ENCODE data around the gene USP4. TPM values are rescaled to one million over a fixed set of nuclear protein-coding genes. Genes with fewer than 3 reads are reported as not detected.

USP4 gene
- polyA plus RNA-seq, 3 donors: 68.6 to 125 (median 78.9) TPM

DNA sequence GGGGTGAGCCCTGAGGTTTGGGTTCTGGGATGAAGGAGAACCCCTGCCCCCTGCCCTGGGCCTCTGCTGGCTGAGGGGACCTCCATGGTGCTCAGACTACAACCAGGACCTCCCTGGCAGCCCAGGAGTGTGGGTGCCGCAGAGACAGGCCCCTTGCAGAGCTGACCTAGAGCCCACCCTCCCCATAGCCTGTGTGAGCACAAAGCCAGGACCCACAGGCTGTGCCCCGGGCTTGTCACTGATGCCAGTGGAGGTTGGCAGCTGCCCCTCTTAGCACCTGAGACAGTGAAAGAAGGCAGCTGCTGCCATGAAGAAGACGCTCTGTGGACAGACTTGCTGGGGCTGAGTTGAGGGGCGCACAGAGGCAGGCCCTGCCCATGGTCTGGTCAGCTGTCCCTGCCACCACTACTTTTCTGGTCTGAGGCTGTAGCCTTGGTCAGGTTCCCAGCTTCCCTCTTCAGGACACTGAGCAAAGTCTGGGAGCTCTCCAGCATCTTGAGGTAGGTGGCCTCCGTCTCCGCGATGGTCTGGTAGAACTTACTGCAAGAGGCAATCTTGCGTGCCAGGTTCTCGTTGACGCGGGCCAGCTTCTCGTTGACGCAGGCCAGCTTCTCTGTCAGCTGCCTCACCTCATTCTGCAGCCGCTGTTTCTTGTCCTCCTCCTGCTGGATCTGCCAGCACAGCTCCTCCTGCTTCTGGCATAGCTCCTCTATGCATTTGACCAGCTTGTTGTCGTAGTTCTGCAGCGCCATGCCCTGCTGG, 23.0 kb downstream of the USP4 start:
- DNase-seq: no peak
- Mint-ChIP-seq H3K27me3 (ENCODE audit: low read depth in 3 of 3) (peaks cover 0 to 1% (median 0%) of the 10 kb centered on the region in 3 donors), H3K4me3 (no peak overlapping the region), H3K36me3 (peaks cover 68 to 95% of the 10 kb centered on the region in 2 donors), H3K4me1 (no peaks in the 10 kb centered on the region), H3K9me3 (no peaks in the 10 kb centered on the region), H3K27ac (peak overlapping the region in 1 of 7 donors; percentile 67)
- Histone ChIP-seq H3K36me3 (replicated peaks in 1 of 2; ENCODE audit: control insufficient read depth in 1 of 2, insufficient read depth in 2 of 2, low read length in 2 of 2) (peaks cover 76 to 99% of the 10 kb centered on the region in 2 donors), H3K79me2 (ENCODE audit: insufficient read depth, low read length) (peaks cover 25% of the 10 kb centered on the region), H3K9ac (ENCODE audit: insufficient read depth, low read length, poor library complexity, severe bottlenecking) (no peak overlapping the region), H2AFZ (ENCODE audit: insufficient read depth, low read depth, low read length, poor library complexity, severe bottlenecking) (no peak overlapping the region), H3K4me3 (replicated peaks in 1 of 3; ENCODE audit: low read depth in 2 of 3, low read length in 3 of 3) (no peak overlapping the region), H3K27me3 (ENCODE audit: control insufficient read depth in 2 of 2, insufficient read depth in 2 of 2, low read length in 2 of 2) (no peaks in the 10 kb centered on the region), H4K20me1 (ENCODE audit: insufficient read depth, low read length) (peaks cover 78% of the 10 kb centered on the region), H3K27ac (ENCODE audit: low read depth in 1 of 2, low read length in 2 of 2) (no peak overlapping the region), H3K4me2 (replicated peaks; ENCODE audit: extremely low read depth, low read length, poor library complexity, severe bottlenecking) (no peak overlapping the region), H3K9me3 (replicated peaks in 1 of 2; ENCODE audit: control insufficient read depth in 1 of 2, insufficient read depth in 1 of 2, low read length in 2 of 2) (no peaks in the 10 kb centered on the region), H3K4me1 (ENCODE audit: control insufficient read depth in 1 of 2, insufficient read depth in 2 of 2, low read length in 2 of 2) (no peaks in the 10 kb centered on the region)
- 97% methylated on average over 14 of the region's 16 CpGs for WGBS (ENCODE audit: insufficient coverage)
- TF ChIP-seq CTCF (IDR thresholded peaks at IDR 0.05): no peak
- intact Hi-C loops (cut with micrococcal nuclease): no loop called here

- Histone ChIP-seq H3K36me3 (replicated peaks in 1 of 2; ENCODE audit: control insufficient read depth in 1 of 2, insufficient read depth in 2 of 2, low read length in 2 of 2) (peaks cover 71 to 97% of the 10 kb centered on the region in 2 donors), H3K4me2 (replicated peaks; ENCODE audit: extremely low read depth, low read length, poor library complexity, severe bottlenecking) (no peak overlapping the region), H3K27me3 (ENCODE audit: control insufficient read depth in 2 of 2, insufficient read depth in 2 of 2, low read length in 2 of 2) (no peaks in the 10 kb centered on the region), H3K4me1 (ENCODE audit: control insufficient read depth in 1 of 2, insufficient read depth in 2 of 2, low read length in 2 of 2) (no peaks in the 10 kb centered on the region), H4K20me1 (ENCODE audit: insufficient read depth, low read length) (peaks cover 74% of the 10 kb centered on the region), H3K9me3 (replicated peaks in 1 of 2; ENCODE audit: control insufficient read depth in 1 of 2, insufficient read depth in 1 of 2, low read length in 2 of 2) (no peaks in the 10 kb centered on the region), H2AFZ (ENCODE audit: insufficient read depth, low read depth, low read length, poor library complexity, severe bottlenecking) (no peak overlapping the region), H3K9ac (ENCODE audit: insufficient read depth, low read length, poor library complexity, severe bottlenecking) (no peak overlapping the region), H3K4me3 (replicated peaks in 1 of 3; ENCODE audit: low read depth in 2 of 3, low read length in 3 of 3) (no peak overlapping the region), H3K27ac (ENCODE audit: low read depth in 1 of 2, low read length in 2 of 2) (peak overlapping the region in 1 of 2 donors; percentile 17), H3K79me2 (ENCODE audit: insufficient read depth, low read length) (peaks cover 16% of the 10 kb centered on the region)
- DNase-seq: no peak
- Mint-ChIP-seq H3K4me1 (no peaks in the 10 kb centered on the region), H3K4me3 (no peak overlapping the region), H3K9me3 (no peaks in the 10 kb centered on the region), H3K27me3 (ENCODE audit: low read depth in 3 of 3) (peaks cover 0 to 1% (median 0%) of the 10 kb centered on the region in 3 donors), H3K27ac (peak overlapping the region in 1 of 7 donors; percentile 46), H3K36me3 (peaks cover 64 to 94% of the 10 kb centered on the region in 2 donors)
- no peak for TF ChIP-seq CTCF (IDR thresholded peaks at IDR 0.05)
- no CpG with 5 or more reads among the region's 1 CpG for WGBS (ENCODE audit: insufficient coverage)
- intact Hi-C loops (cut with micrococcal nuclease): no loop called here
Observed at GRCh38 chr3:49313896-49314688, 25.8 kb downstream of the USP4 start.

Measured in CD14-positive monocyte (primary cell).